SK-N-MC (cell line): Measurements from ENCODE around the gene CDH16.

Experiments used
- EZH2 ChIP-seq: fragments of 200-600 bp; sonication (generic); IDR thresholded peaks from one replicate; pipeline ENCODE4 v1.6.1; 2017; ENCODE audit warnings: antibody characterized with exemption
- FOXP2 ChIP-seq: optimal IDR thresholded peaks from 2 replicates; pipeline ENCODE3; 2011; ENCODE audit warnings: mild to moderate bottlenecking, moderate library complexity; ENCODE audit not compliant: insufficient read depth; ENCODE audit errors: extremely low read length, control extremely low read depth
- POLR2AphosphoS5 ChIP-seq: IDR thresholded peaks from 2 replicates; pipeline ENCODE4 v1.6.1; 2012; ENCODE audit warnings: mild to moderate bottlenecking, low read depth, low read length, borderline replicate concordance

- TF ChIP-seq EZH2 = no peak
- no peak for TF ChIP-seq POLR2AphosphoS5
- TF ChIP-seq FOXP2 = no peak
Measured at GRCh38 chr16:66945939-66946338, 27.3 kb upstream of the CDH16 start.
